RWPE2 (cell line): ENCODE measurements around the gene PLEKHH1.
A peak's percentile ranks its signal among the peaks of the same experiment; 100 is the strongest.

Experiments used
- ATAC-seq: fragments of 200-7000 bp; cut with Tn5 transposase; 3 replicates; pipeline ENCODE4 v1.9.1; 2021; ENCODE audit warnings: low read depth
- DNase-seq: peaks from one replicate; pipeline ENCODE4 v3.0.0-alpha.2; 2020; ENCODE audit warnings: low spot score
- H3K27ac ChIP-seq: fragments of 450-650 bp; 2 replicates; pipeline ENCODE4 v1.5.1; 2017; ENCODE audit warnings: mild to moderate bottlenecking; ENCODE audit not compliant: poor library complexity, severe bottlenecking
- H3K27me3 ChIP-seq: fragments of 250-450 bp; sonication (Bioruptor Pico); 2 replicates; pipeline ENCODE4 v1.5.1; 2021; ENCODE audit warnings: mild to moderate bottlenecking, moderate library complexity; ENCODE audit not compliant: insufficient read depth, poor library complexity, severe bottlenecking
- H3K36me3 ChIP-seq: fragments of 250-450 bp; sonication (Bioruptor Pico); 2 replicates; pipeline ENCODE4 v1.5.1; 2020; ENCODE audit warnings: low read depth, mild to moderate bottlenecking, moderate library complexity
- H3K4me1 ChIP-seq: fragments of 250-450 bp; sonication (Bioruptor Pico); 2 replicates; pipeline ENCODE4 v1.5.1; 2021; ENCODE audit warnings: mild to moderate bottlenecking, moderate library complexity; ENCODE audit not compliant: insufficient read depth, poor library complexity, severe bottlenecking
- H3K4me3 ChIP-seq: fragments of 250-450 bp; sonication (Bioruptor Pico); 2 replicates; pipeline ENCODE4 v1.5.1; 2021; ENCODE audit warnings: mild to moderate bottlenecking, moderate library complexity; ENCODE audit not compliant: severe bottlenecking
- H3K9me3 ChIP-seq: fragments of 250-450 bp; sonication (Bioruptor Pico); 2 replicates; pipeline ENCODE4 v1.5.1; 2021; ENCODE audit warnings: mild to moderate bottlenecking, moderate library complexity; ENCODE audit not compliant: severe bottlenecking
- TF ChIP-seq, protein P1 (sequence below): fragments of 450-650 bp; IDR thresholded peaks from one replicate; pipeline ENCODE4 v1.5.1; 2017; ENCODE audit warnings: mild to moderate bottlenecking, moderate library complexity; ENCODE audit not compliant: poor library complexity, severe bottlenecking

PLEKHH1 gene

GRCh38 chr14:67515386-67516079 lies 17.6 kb upstream of the PLEKHH1 start:
- H3K27ac ChIP-seq, result no peak overlapping the region
- no peaks in the 10 kb centered on the region for H3K27me3 ChIP-seq
- no peaks in the 10 kb centered on the region for H3K36me3 ChIP-seq
- DNase-seq (no peak), ATAC-seq (peak; percentile 35)
- TF ChIP-seq, protein P1, sequence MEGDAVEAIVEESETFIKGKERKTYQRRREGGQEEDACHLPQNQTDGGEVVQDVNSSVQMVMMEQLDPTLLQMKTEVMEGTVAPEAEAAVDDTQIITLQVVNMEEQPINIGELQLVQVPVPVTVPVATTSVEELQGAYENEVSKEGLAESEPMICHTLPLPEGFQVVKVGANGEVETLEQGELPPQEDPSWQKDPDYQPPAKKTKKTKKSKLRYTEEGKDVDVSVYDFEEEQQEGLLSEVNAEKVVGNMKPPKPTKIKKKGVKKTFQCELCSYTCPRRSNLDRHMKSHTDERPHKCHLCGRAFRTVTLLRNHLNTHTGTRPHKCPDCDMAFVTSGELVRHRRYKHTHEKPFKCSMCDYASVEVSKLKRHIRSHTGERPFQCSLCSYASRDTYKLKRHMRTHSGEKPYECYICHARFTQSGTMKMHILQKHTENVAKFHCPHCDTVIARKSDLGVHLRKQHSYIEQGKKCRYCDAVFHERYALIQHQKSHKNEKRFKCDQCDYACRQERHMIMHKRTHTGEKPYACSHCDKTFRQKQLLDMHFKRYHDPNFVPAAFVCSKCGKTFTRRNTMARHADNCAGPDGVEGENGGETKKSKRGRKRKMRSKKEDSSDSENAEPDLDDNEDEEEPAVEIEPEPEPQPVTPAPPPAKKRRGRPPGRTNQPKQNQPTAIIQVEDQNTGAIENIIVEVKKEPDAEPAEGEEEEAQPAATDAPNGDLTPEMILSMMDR, result peak; percentile 17
- no peaks in the 10 kb centered on the region for H3K9me3 ChIP-seq
- peak overlapping the region; percentile 77 for H3K4me3 ChIP-seq
- H3K4me1 ChIP-seq, result no peaks in the 10 kb centered on the region

DNA sequence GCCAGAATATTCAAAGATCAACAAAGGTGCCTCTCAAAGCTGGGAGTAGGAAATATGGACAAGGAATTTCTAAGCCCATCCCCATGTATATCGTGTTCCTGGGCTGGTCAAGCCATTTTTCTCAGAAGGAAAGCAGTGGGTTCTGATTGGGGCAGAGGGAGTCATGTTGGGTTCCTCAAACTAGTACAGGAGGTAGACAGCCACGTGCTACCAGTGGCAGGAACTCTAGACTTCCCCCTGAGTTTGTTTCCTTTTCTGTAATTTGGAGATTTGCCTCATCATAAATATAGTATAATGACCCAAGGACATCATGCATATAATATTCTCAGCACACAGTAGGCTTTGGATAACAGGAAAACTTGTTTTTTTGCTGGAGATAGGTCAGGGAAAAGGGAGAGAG lies 16.4 kb upstream of the PLEKHH1 start:
- TF ChIP-seq, protein P1, result no peak
- Histone ChIP-seq H3K4me1 (no peaks in the 10 kb centered on the region), H3K9me3 (no peaks in the 10 kb centered on the region), H3K4me3 (no peak overlapping the region), H3K27ac (no peak overlapping the region), H3K27me3 (no peaks in the 10 kb centered on the region), H3K36me3 (no peaks in the 10 kb centered on the region)
- DNase-seq, result no peak
- no peak for ATAC-seq

DNA sequence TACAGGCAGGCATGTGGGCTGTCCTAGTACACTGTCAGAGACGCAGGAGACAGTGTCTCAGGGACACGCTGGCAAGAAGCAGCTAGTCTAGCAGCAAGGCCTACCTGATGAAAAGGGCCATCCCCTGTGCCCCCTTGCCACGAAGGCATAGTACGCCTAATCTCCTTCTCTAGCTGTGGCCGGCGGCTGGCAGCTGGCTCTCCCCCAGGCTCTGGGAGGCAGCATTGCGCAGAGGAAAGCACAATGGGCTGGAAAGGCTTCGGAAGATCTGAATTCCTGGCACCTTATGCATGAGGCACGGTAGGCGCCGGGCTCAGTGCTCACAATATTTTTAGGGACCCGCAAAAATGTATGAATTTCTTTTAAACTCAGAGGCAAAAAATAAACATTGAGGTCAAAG lies 16.0 kb upstream of the PLEKHH1 start:
- Histone ChIP-seq H3K36me3 (no peaks in the 10 kb centered on the region), H3K4me3 (no peak overlapping the region), H3K27me3 (no peaks in the 10 kb centered on the region), H3K9me3 (no peaks in the 10 kb centered on the region), H3K27ac (no peak overlapping the region), H3K4me1 (no peaks in the 10 kb centered on the region)
- DNase-seq (no peak), ATAC-seq (no peak; the same call in 2 of the 3 replicates)
- TF ChIP-seq, protein P1, result peak; percentile 47

- no peaks in the 10 kb centered on the region for H3K36me3 ChIP-seq
- no peak overlapping the region for H3K4me3 ChIP-seq
- no peaks in the 10 kb centered on the region for H3K9me3 ChIP-seq
- DNase-seq (no peak), ATAC-seq (no peak)
- H3K4me1 ChIP-seq, result no peaks in the 10 kb centered on the region
- TF ChIP-seq, protein P1, result no peak
- H3K27me3 ChIP-seq, result no peaks in the 10 kb centered on the region
- H3K27ac ChIP-seq, result no peak overlapping the region
Observed at GRCh38 chr14:67519406-67519805, 13.7 kb upstream of the PLEKHH1 start.

DNA sequence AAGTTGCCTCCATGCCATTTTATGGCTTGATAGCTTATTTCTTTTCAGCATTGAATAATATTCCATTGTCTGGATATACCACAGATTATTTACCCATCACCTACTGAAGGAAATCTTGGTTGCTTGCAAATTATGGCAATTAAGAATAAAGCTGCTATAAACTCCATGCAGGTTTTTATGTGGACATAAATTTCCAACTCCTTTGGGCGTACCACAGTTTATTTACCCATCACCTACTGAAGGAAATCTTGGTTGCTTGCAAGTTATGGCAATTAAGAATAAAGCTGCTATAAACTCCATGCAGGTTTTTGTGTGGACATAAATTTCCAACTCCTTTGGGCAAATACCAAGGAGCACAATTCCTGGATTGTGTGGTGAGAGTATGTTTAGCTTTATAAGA lies 12.6 kb upstream of the PLEKHH1 start:
- Histone ChIP-seq H3K27ac (no peak overlapping the region), H3K27me3 (no peaks in the 10 kb centered on the region), H3K9me3 (no peaks in the 10 kb centered on the region), H3K36me3 (no peaks in the 10 kb centered on the region), H3K4me1 (no peaks in the 10 kb centered on the region), H3K4me3 (no peak overlapping the region)
- TF ChIP-seq, protein P1, result no peak
- no peak for ATAC-seq
- DNase-seq, result no peak
